ENCODE data around the gene CTF1.
A peak's percentile ranks its signal among the peaks of the same experiment; 100 is the strongest.

CTF1 gene

DNA sequence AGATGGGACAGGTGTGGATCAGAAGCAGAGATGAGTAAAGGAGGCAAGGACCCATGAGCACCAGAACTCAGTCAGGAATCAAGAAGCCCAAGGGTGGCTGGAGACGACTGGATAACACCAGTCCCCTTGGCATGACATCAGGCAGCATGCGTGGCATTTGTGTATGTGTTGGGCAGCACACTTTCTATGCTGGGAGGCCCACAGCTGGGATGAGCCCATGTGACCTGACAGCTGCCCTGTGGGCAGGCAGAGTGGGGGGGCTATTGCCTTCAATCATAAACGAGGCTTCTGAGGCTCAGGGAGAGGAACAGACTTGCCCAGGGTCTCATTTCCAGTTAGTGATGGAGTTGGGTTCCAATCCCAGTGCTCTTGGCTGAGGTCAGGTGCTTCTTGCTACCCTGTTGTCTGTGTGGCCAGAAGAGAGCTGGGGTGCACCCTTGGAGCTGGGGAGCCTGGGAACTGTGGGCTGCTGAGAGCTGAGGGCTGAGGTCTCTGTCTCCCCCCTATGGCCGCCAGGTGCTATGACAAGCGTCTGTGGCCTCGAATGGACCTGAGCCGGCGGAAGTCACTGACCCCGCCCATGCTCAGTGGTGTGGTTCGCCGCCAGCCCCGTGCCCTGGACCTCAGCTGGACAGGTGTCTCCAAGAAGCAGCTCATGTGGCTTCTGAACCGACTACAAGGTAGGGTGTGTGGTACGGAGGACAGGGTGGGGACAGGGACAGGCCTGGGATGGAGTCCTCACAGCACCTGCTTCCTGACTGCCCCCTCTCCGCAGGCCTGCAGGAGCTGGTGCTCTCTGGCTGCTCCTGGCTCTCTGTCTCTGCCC, 45.4 kb downstream of the CTF1 start:
- peak overlapping the region; percentile 18 to 46 for H3K4me3 ChIP-seq (ENCODE audit: low read depth in 1 of 2, low read length in 1 of 2)
- no peaks in the 10 kb centered on the region for H3K27me3 ChIP-seq
- no peaks in the 10 kb centered on the region for H3K36me3 ChIP-seq
- TF ChIP-seq, protein P1, sequence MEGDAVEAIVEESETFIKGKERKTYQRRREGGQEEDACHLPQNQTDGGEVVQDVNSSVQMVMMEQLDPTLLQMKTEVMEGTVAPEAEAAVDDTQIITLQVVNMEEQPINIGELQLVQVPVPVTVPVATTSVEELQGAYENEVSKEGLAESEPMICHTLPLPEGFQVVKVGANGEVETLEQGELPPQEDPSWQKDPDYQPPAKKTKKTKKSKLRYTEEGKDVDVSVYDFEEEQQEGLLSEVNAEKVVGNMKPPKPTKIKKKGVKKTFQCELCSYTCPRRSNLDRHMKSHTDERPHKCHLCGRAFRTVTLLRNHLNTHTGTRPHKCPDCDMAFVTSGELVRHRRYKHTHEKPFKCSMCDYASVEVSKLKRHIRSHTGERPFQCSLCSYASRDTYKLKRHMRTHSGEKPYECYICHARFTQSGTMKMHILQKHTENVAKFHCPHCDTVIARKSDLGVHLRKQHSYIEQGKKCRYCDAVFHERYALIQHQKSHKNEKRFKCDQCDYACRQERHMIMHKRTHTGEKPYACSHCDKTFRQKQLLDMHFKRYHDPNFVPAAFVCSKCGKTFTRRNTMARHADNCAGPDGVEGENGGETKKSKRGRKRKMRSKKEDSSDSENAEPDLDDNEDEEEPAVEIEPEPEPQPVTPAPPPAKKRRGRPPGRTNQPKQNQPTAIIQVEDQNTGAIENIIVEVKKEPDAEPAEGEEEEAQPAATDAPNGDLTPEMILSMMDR (IDR thresholded peaks at IDR 0.05) = peak; percentile 99
- H3K27ac ChIP-seq = peak overlapping the region; percentile 50
- H3K9me3 ChIP-seq = no peaks in the 10 kb centered on the region
- peaks cover 41 to 47% of the 10 kb centered on the region in 2 experiments for H3K4me1 ChIP-seq (ENCODE audit: control insufficient read depth in 1 of 2, insufficient read depth in 1 of 2, low read depth in 1 of 2, low read length in 1 of 2)

DNA sequence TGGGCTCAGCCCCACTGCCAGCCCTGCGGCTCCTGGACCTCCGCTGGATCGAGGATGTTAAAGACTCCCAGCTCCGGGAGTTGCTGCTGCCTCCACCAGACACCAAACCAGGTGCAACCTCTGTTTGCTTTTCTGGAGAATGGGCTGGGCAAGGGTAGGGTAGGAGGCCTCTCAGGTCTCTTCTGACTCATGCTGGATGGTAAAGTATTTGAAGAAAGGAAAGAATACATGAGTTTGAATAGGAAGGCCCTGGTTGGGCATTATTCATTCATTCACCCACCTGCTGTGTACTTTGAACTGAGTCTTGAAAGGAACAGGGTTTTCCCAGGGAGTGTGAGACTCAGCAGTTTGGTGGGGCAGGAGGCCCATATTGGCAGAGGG, 46.0 kb downstream of the CTF1 start:
- Histone ChIP-seq H3K4me3 (ENCODE audit: low read depth in 1 of 2, low read length in 1 of 2) (peak overlapping the region; percentile 18 to 46), H3K36me3 (no peaks in the 10 kb centered on the region), H3K27ac (peak overlapping the region; percentile 50)

DNA sequence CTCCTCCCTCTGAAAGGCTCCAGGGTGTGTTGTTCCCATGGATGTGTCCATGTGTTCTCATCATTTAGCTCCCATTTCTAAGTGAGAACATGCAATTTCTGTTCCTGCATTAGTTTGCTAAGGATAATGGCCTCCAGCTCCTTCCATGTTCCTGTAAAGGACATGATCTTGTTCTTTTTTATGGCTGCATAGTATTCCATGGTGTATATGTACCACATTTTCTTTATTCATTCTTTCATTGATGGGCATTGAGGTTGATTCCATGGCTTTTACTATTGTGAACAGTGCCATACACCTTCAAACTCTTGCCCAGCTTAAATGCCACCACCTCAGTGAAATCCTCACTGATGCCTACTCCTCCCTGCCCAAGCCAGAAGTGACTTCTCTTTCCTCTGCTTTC, 47.9 kb downstream of the CTF1 start:
- no peaks in the 10 kb centered on the region for H3K36me3 ChIP-seq

More for the DNA sequence above, 46.0 kb downstream of the CTF1 start:
- Histone ChIP-seq H3K9me3 (no peaks in the 10 kb centered on the region), H3K4me1 (ENCODE audit: control insufficient read depth in 1 of 2, insufficient read depth in 1 of 2, low read depth in 1 of 2, low read length in 1 of 2) (peaks cover 44 to 49% of the 10 kb centered on the region in 2 experiments), H3K27me3 (no peaks in the 10 kb centered on the region)
- TF ChIP-seq, protein P1 (IDR thresholded peaks at IDR 0.05) = no peak

DNA sequence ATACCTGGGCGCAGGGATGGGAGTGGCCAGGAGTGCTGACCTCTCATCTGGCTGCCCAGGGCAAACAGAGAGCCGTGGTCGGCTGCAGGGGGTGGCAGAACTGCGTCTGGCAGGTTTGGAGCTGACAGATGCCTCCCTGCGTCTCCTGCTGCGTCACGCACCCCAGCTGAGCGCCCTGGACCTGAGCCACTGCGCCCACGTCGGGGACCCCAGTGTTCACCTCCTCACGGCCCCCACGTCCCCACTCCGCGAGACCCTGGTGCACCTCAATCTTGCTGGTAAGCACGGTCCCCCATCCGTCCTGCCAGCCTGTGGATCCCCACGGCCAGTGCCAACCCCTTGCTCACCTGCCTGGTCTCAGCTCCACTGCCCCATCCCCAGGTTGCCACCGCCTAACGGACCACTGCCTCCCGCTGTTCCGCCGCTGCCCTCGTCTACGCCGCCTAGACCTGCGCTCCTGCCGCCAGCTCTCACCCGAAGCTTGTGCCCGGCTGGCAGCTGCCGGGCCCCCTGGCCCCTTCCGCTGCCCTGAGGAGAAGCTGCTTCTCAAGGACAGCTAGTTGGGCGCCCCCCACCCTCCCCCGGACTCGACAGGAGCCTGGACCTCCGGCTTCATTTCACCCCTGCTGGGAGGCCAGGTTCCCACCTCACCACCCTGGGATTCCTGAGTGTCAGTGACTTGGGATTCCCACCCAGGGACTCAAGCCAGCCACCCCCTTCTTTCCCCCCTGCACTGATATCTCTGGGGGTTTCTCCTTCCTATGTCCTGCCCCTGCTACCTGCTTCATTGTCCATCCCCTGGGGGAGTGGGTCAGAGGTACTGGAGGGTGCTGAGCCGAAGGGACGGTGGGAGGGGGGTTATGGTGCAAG, 50.5 kb downstream of the CTF1 start:
- no peaks in the 10 kb centered on the region for H3K36me3 ChIP-seq
- TF ChIP-seq, protein P1 (IDR thresholded peaks at IDR 0.05) = no peak

More for the DNA sequence above, 47.9 kb downstream of the CTF1 start:
- TF ChIP-seq, protein P1 (IDR thresholded peaks at IDR 0.05) = no peak
- Histone ChIP-seq H3K27me3 (no peaks in the 10 kb centered on the region), H3K9me3 (no peaks in the 10 kb centered on the region), H3K4me1 (ENCODE audit: control insufficient read depth in 1 of 2, insufficient read depth in 1 of 2, low read depth in 1 of 2, low read length in 1 of 2) (peaks cover 50 to 53% of the 10 kb centered on the region in 2 experiments), H3K27ac (peak overlapping the region; percentile 65), H3K4me3 (ENCODE audit: low read depth in 1 of 2, low read length in 1 of 2) (no peak overlapping the region)

DNA sequence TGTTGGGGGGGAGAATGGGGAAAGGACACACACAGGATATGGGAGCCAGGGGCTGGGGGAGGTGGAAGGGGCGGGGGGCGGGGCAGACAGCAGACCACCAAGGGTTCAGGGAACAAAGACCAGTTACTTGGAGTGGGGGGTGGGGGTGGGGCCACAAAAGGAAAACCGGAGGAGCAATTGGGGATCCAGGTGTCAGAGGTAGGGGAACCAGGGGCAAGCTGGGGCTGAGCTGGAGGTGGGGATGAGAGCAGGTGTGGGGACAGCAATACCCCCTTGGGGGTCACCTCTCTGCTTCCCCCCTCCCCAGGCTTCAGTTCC, 51.1 kb downstream of the CTF1 start:
- TF ChIP-seq, protein P1 (IDR thresholded peaks at IDR 0.05) = no peak
- H3K4me3 ChIP-seq (ENCODE audit: low read depth in 1 of 2, low read length in 1 of 2) = no peak overlapping the region
- peaks cover 59 to 67% of the 10 kb centered on the region in 2 experiments for H3K4me1 ChIP-seq (ENCODE audit: control insufficient read depth in 1 of 2, insufficient read depth in 1 of 2, low read depth in 1 of 2, low read length in 1 of 2)
- no peaks in the 10 kb centered on the region for H3K36me3 ChIP-seq
- no peaks in the 10 kb centered on the region for H3K27me3 ChIP-seq
- no peaks in the 10 kb centered on the region for H3K9me3 ChIP-seq
- H3K27ac ChIP-seq = peak overlapping the region; percentile 6

More for the DNA sequence above, 50.5 kb downstream of the CTF1 start:
- peaks cover 65 to 72% of the 10 kb centered on the region in 2 experiments for H3K4me1 ChIP-seq (ENCODE audit: control insufficient read depth in 1 of 2, insufficient read depth in 1 of 2, low read depth in 1 of 2, low read length in 1 of 2)
- H3K27ac ChIP-seq = peak overlapping the region; percentile 65
- H3K9me3 ChIP-seq = no peaks in the 10 kb centered on the region
- H3K4me3 ChIP-seq (ENCODE audit: low read depth in 1 of 2, low read length in 1 of 2) = no peak overlapping the region
- H3K27me3 ChIP-seq = no peaks in the 10 kb centered on the region
